Neural crest cell (in vitro differentiated cells): ENCODE data around the gene TNNC2. TPM values are rescaled to one million over a fixed set of nuclear protein-coding genes. Genes with fewer than 3 reads are reported as not detected.
A peak's percentile ranks its signal among the peaks of the same experiment; 100 is the strongest.

Experiments
- DNase-seq: peaks from one replicate; pipeline ENCODE4 v3.0.0; 2021; ENCODE audit warnings: low read depth, mixed read lengths, low spot score
- H3K27ac Mint-ChIP-seq: one replicate; pipeline ENCODE4 v1.8.0; 2021; ENCODE audit warnings: mild to moderate bottlenecking, mixed read lengths; ENCODE audit not compliant: unreplicated experiment
- H3K27me3 Mint-ChIP-seq: 2 replicates; pipeline ENCODE4 v1.8.0; 2021; ENCODE audit warnings: low read depth, mild to moderate bottlenecking, mixed read lengths
- H3K36me3 Mint-ChIP-seq: 2 replicates; pipeline ENCODE4 v1.8.0; 2021; ENCODE audit warnings: low read depth, mild to moderate bottlenecking, mixed read lengths
- H3K4me1 Mint-ChIP-seq: 2 replicates; pipeline ENCODE4 v1.8.0; 2021; ENCODE audit warnings: mixed read lengths
- H3K4me3 Mint-ChIP-seq: one replicate; pipeline ENCODE4 v1.8.0; 2021; ENCODE audit warnings: mild to moderate bottlenecking, mixed read lengths
- H3K9me3 Mint-ChIP-seq: 2 replicates; pipeline ENCODE4 v1.8.0; 2021; ENCODE audit warnings: mixed read lengths
- CTCF ChIP-seq: fragments of 200-600 bp; sonication (generic); conservative IDR thresholded peaks from 2 replicates; pipeline ENCODE4 v1.5.0; 2021; ENCODE audit warnings: antibody characterized with exemption, mild to moderate bottlenecking
- total RNA-seq: library from RNA; stranded (reverse); gene quantifications from 2 replicates; pipeline ENCODE4 v1.2.1, GENCODE V29; 2021

Gene TNNC2
- total RNA-seq, 1 donor from 2014 or later: not detected

- no peaks in the 10 kb centered on the region for H3K4me1 Mint-ChIP-seq
- H3K27me3 Mint-ChIP-seq: no peaks in the 10 kb centered on the region
- H3K36me3 Mint-ChIP-seq: no peaks in the 10 kb centered on the region
- no peak overlapping the region for H3K4me3 Mint-ChIP-seq
- DNase-seq: no peak
- H3K9me3 Mint-ChIP-seq: no peaks in the 10 kb centered on the region
- TF ChIP-seq CTCF: no peak
- H3K27ac Mint-ChIP-seq: no peak overlapping the region
Measured at GRCh38 chr20:45867136-45867818, 40.2 kb upstream of the TNNC2 start.

DNA sequence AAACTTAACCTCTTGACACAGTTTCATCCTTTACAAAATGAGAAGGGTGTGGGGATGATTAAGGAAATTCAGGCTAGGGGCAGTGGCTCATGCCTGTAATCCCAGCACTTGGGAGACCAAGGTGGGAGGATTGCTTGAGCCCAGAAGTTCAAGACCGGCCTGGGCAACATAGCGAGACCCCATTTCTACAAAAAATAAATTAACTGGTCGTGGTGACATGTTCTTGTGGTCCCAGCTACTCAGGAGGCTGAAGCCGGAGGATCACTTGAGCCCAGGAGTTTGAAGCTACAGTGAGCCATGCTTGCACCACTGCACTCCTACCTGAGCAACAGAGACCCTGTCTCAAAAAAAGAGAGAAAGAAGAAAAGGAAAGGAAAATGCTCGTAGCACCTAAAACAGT is 39.3 kb upstream of the TNNC2 start:
- no peak for DNase-seq
- Mint-ChIP-seq H3K4me3 (no peak overlapping the region), H3K4me1 (no peaks in the 10 kb centered on the region), H3K9me3 (no peaks in the 10 kb centered on the region), H3K27me3 (no peaks in the 10 kb centered on the region), H3K36me3 (no peaks in the 10 kb centered on the region), H3K27ac (no peak overlapping the region)
- TF ChIP-seq CTCF: no peak

DNA sequence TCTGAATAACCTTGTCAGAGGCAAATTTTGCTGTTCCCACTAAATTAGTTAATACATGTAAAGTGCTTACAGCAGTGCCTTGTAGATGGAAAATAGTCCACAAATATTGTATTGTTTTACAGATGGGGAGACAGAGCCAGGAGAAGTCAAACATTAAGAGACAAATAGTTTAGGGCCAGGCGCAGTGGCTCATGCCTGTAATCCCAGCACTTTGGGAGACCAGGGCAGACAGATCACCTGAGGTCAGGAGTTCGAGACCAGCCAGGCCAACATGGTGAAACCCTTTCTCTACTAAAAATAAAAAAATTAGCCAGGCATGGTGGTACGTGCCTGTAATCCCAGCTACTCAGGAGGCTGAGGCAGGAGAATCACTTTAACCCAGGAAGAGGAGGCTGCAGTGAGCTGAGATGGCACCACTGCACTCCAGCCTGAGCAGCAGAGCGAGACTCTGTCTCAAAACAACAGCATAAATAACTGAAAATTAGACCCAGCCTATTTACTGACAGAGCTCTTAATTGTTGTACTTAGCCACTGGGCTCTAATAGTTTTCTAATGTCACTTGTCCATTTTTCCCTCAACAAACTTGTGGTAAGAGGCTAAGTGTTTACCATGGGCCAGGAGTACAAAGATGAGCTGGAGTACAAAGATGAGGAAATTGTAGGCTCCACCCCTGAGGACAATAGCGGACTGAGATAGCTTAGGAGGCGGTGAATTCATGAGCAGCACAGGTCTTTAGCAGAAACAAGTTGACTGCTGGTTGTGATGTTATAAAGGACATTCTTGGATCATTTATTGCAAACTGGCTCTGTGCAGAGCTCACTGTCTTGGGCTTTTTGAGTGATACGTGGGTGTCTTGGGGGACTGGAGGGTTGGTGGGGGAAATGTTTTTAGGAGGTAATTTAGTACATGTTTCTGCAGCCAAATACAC is 36.7 kb upstream of the TNNC2 start:
- Mint-ChIP-seq H3K4me1 (peaks cover 4% of the 10 kb centered on the region), H3K27ac (no peak overlapping the region), H3K27me3 (no peaks in the 10 kb centered on the region), H3K4me3 (no peak overlapping the region), H3K36me3 (no peaks in the 10 kb centered on the region), H3K9me3 (no peaks in the 10 kb centered on the region)
- TF ChIP-seq CTCF: no peak
- no peak for DNase-seq

DNA sequence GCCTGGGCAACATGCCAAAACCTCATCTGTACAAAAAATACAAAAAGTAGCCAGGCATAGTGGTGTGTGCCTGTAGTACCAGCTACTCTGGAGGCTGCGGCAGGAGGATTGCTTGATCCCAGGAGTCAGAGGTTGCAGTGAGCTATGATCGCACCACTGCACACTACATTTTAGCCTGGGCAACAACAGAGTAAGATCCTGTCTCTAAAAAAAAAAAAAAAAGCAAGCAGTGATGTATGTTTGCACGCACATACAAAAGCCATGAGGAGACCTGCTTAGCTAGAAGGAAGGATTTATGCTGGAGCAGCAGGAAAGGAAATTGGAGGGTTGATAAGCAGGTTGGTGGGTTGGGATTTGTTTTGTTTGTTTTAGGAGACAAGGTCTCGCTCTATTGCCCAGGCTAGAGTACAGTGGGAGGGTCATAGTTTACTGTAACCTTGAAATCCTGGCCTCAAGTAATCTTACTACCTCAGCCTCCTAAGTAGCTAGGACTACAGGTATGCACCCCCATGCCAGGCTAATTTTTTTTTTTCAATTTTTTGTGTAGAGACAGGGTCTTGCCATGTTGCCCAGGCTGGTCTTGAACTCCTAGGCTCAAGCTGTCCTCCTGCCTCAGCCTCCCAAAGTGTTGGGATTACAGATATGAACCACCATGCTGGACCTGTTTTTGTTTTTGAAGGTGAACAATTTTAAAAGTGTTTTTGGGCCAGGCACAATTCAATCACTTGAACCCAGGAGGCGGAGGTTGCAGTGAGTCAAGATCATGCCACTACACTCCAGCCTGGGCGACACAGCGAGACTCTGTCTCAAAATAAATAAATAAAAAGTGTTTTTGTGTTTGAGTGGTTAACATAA is 34.3 kb upstream of the TNNC2 start:
- no peak for TF ChIP-seq CTCF
- Mint-ChIP-seq H3K27me3 (no peaks in the 10 kb centered on the region), H3K9me3 (no peaks in the 10 kb centered on the region), H3K4me1 (peaks cover 24% of the 10 kb centered on the region), H3K4me3 (no peak overlapping the region), H3K27ac (peak overlapping the region; percentile 36), H3K36me3 (no peaks in the 10 kb centered on the region)
- DNase-seq: no peak

- no peaks in the 10 kb centered on the region for H3K27me3 Mint-ChIP-seq
Measured at GRCh38 chr20:45860560-45861220, 33.6 kb upstream of the TNNC2 start.

More at GRCh38 chr20:45860560-45861220, 33.6 kb upstream of the TNNC2 start:
- Mint-ChIP-seq H3K9me3 (no peaks in the 10 kb centered on the region), H3K36me3 (no peaks in the 10 kb centered on the region), H3K4me3 (no peak overlapping the region), H3K4me1 (peaks cover 25% of the 10 kb centered on the region), H3K27ac (peak overlapping the region; percentile 36)
- DNase-seq: no peak
- TF ChIP-seq CTCF: no peak
